HG03571 (cell line): ENCODE data around the gene SLC28A2.
"Not testable (repeated sequence)": the region's sequence is repeated elsewhere in the genome, so short reads cannot be mapped to it uniquely, and the experiment has no call there.

Source experiments
- ATAC-seq: cut with Tn5 transposase; IDR thresholded peaks from one replicate; pipeline ENCODE4 v1.9.1; 2021; ENCODE audit not compliant: unreplicated experiment

SLC28A2 gene

GRCh38 chr15:45262906-45263461 is 10.9 kb downstream of the SLC28A2 start:
- no peak for ATAC-seq

GRCh38 chr15:45263854-45264253 is 11.8 kb downstream of the SLC28A2 start:
- no peak for ATAC-seq

- ATAC-seq: no peak
Observed at GRCh38 chr15:45265506-45265905, 13.5 kb downstream of the SLC28A2 start.

- no peak for ATAC-seq
Observed at GRCh38 chr15:45268135-45268534, 16.1 kb downstream of the SLC28A2 start.

GRCh38 chr15:45274636-45275380 is 22.8 kb downstream of the SLC28A2 start:
- no peak for ATAC-seq

GRCh38 chr15:45276831-45277230 is 24.8 kb downstream of the SLC28A2 start:
- ATAC-seq: no peak

GRCh38 chr15:45279024-45279698 is 27.1 kb downstream of the SLC28A2 start:
- ATAC-seq: peak; percentile 99

GRCh38 chr15:45285413-45285812 is 33.4 kb downstream of the SLC28A2 start:
- ATAC-seq: no peak

- no peak for ATAC-seq
Observed at GRCh38 chr15:45287390-45287956, 35.4 kb downstream of the SLC28A2 start.

- no peak for ATAC-seq
Observed at GRCh38 chr15:45288947-45289346, 36.9 kb downstream of the SLC28A2 start.

GRCh38 chr15:45291822-45292582 is 40.0 kb downstream of the SLC28A2 start:
- no peak for ATAC-seq

- not testable (repeated sequence) for ATAC-seq
Observed at GRCh38 chr15:45293326-45293725, 41.3 kb downstream of the SLC28A2 start.

- ATAC-seq: not testable (repeated sequence)
Observed at GRCh38 chr15:45298964-45299378, 46.9 kb downstream of the SLC28A2 start.

- no peak for ATAC-seq
Observed at GRCh38 chr15:45304711-45305110, 52.7 kb downstream of the SLC28A2 start.

GRCh38 chr15:45306105-45306504 is 54.1 kb downstream of the SLC28A2 start:
- no peak for ATAC-seq

GRCh38 chr15:45307230-45307924 is 55.3 kb downstream of the SLC28A2 start:
- ATAC-seq: no peak

GRCh38 chr15:45314117-45314516 is 62.1 kb downstream of the SLC28A2 start:
- ATAC-seq: not testable (repeated sequence)

- ATAC-seq: no peak
Observed at GRCh38 chr15:45314960-45315359, 62.9 kb downstream of the SLC28A2 start.

- no peak for ATAC-seq
Observed at GRCh38 chr15:45319472-45320214, 67.6 kb downstream of the SLC28A2 start.
